Esophagus squamous epithelium (tissue), 4 donors: ENCODE data around the gene OTOP1.

Source experiments
- CTCF ChIP-seq, 6 experiments: fragments of 450-650 bp in 4 of 6; fragments of 200-600 bp in 2 of 6; sonication (generic) in 2 of 6; IDR thresholded peaks; one replicate each; pipeline ENCODE4 v1.5.1; 2016 to 2019; ENCODE audit warnings: antibody characterized with exemption in 6 of 6, mild to moderate bottlenecking in 4 of 6, moderate library complexity in 4 of 6
- POLR2A ChIP-seq, 4 donors: fragments of 450-650 bp; IDR thresholded peaks; one replicate each; pipeline ENCODE4 v1.6.1; 2017; ENCODE audit warnings: antibody characterized with exemption in 4 of 4, mild to moderate bottlenecking in 4 of 4, moderate library complexity in 3 of 4

GRCh38 chr4:4170596-4171150, 56.1 kb downstream of the OTOP1 start:
- no peak for TF ChIP-seq CTCF (IDR thresholded peaks at IDR 0.05)
- TF ChIP-seq POLR2A (IDR thresholded peaks at IDR 0.05) = no peak
